OCI-LY1 (cell line): ENCODE measurements around the gene PLEKHG3.

ENCODE experiments used
- CTCF ChIP-seq: fragments of 200-600 bp; sonication (generic), shearing (Covaris generic); IDR thresholded peaks from 2 replicates; pipeline ENCODE4 v1.5.1; 2017; ENCODE audit warnings: mild to moderate bottlenecking, antibody characterized with exemption, low read length, moderate library complexity, mixed read lengths
- EZH2 ChIP-seq: fragments of 200-600 bp; sonication (generic), shearing (Covaris generic); IDR thresholded peaks from 2 replicates; pipeline ENCODE4 v1.8.0; 2017; ENCODE audit warnings: borderline replicate concordance, mixed run types, mild to moderate bottlenecking, antibody characterized with exemption, low read length, moderate library complexity, mixed read lengths

DNA sequence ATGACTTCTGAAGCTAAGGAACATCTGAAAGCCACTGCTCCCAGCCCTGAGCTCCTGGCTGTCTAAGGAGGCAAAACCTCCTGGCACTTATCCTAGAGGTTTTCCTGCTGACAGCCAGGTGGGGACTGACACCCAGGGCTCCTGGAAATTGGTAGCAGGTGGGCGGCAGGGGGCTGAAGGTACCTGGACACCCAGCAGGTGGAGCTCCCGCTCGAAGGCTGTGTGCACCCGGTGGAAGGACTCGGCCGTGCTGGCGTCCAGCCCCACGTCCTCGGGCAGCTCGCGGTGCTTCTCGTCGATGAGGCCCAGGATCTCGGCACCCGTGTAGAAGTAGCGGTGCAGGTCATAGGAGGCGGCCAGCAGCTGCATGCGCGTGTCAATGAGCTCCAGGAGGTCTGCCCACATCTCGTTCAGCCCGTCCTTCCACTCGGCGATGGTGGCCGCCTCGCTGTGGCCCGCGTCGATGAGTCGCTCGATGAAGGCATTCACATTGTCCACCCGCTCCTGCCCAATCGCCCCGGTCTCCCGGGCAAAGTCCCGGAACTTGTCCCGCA lies 68.2 kb downstream of the PLEKHG3 start:
- TF ChIP-seq CTCF = no peak
- no peak for TF ChIP-seq EZH2
